ENCODE results near the gene PUSL1.

Gene PUSL1

DNA sequence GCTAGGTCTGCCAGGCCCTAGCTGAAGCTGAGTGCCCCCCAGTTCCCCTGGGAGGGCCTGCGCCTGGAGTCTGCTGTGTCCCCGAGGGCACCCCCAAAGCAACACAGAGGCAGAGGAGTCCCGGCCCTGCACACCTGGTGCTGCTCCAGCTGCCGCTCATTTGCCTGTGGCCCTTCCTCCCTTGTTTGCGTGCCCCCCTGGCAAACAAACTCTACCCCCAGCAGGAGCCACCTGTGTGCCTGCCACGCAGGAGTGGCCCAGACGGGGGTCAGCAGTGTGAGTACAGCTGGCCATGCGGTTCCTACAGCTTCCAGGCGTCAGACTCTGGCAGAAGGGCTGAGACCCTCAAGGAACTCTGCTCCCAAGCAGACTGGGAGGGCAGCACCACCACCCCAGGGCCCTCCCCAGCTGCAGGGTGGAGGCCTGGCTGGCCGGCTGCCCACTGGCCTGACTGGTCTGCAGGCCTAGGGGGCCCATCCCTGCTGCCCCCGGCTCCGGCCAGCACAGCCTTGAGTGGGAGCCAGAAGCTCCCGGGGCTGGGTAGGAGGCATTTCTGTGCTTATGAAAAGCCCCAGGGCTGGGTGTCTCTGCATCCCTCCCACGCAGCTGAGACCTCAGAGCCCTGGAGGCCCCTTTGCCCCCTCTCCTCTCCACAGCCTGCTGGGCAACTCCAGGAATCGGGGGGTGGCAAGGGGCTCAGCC lies 22.1 kb downstream of the PUSL1 start:
- Histone ChIP-seq H3K4me2 (ENCODE audit: low read length) (no peak overlapping the region), H3K4me1 (ENCODE audit: low read length) (peaks cover 4% of the 10 kb centered on the region), H3K9me3 (ENCODE audit: insufficient read depth, low read length) (no peaks in the 10 kb centered on the region), H4K20me1 (ENCODE audit: insufficient read depth, low read length) (0 out of 2 replicates have a peak, but pooled peaks cover 3% of the 10 kb centered on the region), H3K27me3 (ENCODE audit: low read depth, low read length) (no peaks in the 10 kb centered on the region), H3K36me3 (replicated peaks; ENCODE audit: low read depth, low read length) (peaks cover 4% of the 10 kb centered on the region), H2AFZ (ENCODE audit: low read depth, low read length) (no peak overlapping the region), H3K27ac (ENCODE audit: low read length) (no peak overlapping the region), H3K9ac (ENCODE audit: low read length) (no peak overlapping the region), H3K79me2 (ENCODE audit: low read length) (peaks cover 6% of the 10 kb centered on the region), H3K4me3 (ENCODE audit: low read length) (no peak overlapping the region)
- no peak for TF ChIP-seq EZH2phosphoT487 (IDR thresholded peaks at IDR 0.05; ENCODE audit: low read depth)
- TF ChIP-seq, protein P1, sequence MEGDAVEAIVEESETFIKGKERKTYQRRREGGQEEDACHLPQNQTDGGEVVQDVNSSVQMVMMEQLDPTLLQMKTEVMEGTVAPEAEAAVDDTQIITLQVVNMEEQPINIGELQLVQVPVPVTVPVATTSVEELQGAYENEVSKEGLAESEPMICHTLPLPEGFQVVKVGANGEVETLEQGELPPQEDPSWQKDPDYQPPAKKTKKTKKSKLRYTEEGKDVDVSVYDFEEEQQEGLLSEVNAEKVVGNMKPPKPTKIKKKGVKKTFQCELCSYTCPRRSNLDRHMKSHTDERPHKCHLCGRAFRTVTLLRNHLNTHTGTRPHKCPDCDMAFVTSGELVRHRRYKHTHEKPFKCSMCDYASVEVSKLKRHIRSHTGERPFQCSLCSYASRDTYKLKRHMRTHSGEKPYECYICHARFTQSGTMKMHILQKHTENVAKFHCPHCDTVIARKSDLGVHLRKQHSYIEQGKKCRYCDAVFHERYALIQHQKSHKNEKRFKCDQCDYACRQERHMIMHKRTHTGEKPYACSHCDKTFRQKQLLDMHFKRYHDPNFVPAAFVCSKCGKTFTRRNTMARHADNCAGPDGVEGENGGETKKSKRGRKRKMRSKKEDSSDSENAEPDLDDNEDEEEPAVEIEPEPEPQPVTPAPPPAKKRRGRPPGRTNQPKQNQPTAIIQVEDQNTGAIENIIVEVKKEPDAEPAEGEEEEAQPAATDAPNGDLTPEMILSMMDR (IDR thresholded peaks at IDR 0.05; ENCODE audit: low read depth, low read length), result no peak

DNA sequence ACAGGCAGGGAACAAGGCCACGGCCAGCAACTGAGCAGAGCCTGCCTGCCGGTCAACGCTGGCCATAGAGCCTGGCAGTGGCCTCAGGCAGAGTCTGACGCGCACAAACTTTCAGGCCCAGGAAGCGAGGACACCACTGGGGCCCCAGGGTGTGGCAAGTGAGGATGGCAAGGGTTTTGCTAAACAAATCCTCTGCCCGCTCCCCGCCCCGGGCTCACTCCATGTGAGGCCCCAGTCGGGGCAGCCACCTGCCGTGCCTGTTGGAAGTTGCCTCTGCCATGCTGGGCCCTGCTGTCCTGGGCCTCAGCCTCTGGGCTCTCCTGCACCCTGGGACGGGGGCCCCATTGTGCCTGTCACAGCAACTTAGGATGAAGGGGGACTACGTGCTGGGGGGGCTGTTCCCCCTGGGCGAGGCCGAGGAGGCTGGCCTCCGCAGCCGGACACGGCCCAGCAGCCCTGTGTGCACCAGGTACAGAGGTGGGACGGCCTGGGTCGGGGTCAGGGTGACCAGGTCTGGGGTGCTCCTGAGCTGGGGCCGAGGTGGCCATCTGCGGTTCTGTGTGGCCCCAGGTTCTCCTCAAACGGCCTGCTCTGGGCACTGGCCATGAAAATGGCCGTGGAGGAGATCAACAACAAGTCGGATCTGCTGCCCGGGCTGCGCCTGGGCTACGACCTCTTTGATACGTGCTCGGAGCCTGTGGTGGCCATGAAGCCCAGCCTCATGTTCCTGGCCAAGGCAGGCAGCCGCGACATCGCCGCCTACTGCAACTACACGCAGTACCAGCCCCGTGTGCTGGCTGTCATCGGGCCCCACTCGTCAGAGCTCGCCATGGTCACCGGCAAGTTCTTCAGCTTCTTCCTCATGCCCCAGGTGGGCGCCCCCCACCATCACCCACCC lies 22.9 kb downstream of the PUSL1 start, which contains the start of gene TAS1R3:
Gene TAS1R3 (plus strand): TSS at position 213 of the 898 bp plus-strand sequence. CDS start 66 bp downstream, at position 279.
- Histone ChIP-seq H4K20me1 (ENCODE audit: insufficient read depth, low read length) (0 out of 2 replicates have a peak, but pooled peaks cover under 1% of the 10 kb centered on the region), H2AFZ (ENCODE audit: low read depth, low read length) (no peak within 1 kb of the TSS), H3K4me1 (ENCODE audit: low read length) (no peaks in the 10 kb centered on the region), H3K4me2 (ENCODE audit: low read length) (no peak within 1 kb of the TSS), H3K79me2 (ENCODE audit: low read length) (no peaks in the 10 kb centered on the region), H3K4me3 (ENCODE audit: low read length) (no peak within 1 kb of the TSS), H3K9me3 (ENCODE audit: insufficient read depth, low read length) (no peaks in the 10 kb centered on the region), H3K9ac (ENCODE audit: low read length) (no peak within 1 kb of the TSS), H3K36me3 (replicated peaks; ENCODE audit: low read depth, low read length) (peaks cover 4% of the 10 kb centered on the region), H3K27ac (ENCODE audit: low read length) (no peak within 1 kb of the TSS), H3K27me3 (ENCODE audit: low read depth, low read length) (no peaks in the 10 kb centered on the region)
- no peak for TF ChIP-seq EZH2phosphoT487 (IDR thresholded peaks at IDR 0.05; ENCODE audit: low read depth)
- TF ChIP-seq, protein P1 (IDR thresholded peaks at IDR 0.05; ENCODE audit: low read depth, low read length), result no peak

DNA sequence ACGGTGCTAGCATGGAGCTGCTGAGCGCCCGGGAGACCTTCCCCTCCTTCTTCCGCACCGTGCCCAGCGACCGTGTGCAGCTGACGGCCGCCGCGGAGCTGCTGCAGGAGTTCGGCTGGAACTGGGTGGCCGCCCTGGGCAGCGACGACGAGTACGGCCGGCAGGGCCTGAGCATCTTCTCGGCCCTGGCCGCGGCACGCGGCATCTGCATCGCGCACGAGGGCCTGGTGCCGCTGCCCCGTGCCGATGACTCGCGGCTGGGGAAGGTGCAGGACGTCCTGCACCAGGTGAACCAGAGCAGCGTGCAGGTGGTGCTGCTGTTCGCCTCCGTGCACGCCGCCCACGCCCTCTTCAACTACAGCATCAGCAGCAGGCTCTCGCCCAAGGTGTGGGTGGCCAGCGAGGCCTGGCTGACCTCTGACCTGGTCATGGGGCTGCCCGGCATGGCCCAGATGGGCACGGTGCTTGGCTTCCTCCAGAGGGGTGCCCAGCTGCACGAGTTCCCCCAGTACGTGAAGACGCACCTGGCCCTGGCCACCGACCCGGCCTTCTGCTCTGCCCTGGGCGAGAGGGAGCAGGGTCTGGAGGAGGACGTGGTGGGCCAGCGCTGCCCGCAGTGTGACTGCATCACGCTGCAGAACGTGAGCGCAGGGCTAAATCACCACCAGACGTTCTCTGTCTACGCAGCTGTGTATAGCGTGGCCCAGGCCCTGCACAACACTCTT lies 23.8 kb downstream of the PUSL1 start:
- Histone ChIP-seq H3K27me3 (ENCODE audit: low read depth, low read length) (no peaks in the 10 kb centered on the region), H3K9me3 (ENCODE audit: insufficient read depth, low read length) (no peaks in the 10 kb centered on the region), H2AFZ (ENCODE audit: low read depth, low read length) (no peak overlapping the region), H4K20me1 (ENCODE audit: insufficient read depth, low read length) (no peaks in the 10 kb centered on the region), H3K9ac (ENCODE audit: low read length) (no peak overlapping the region), H3K27ac (ENCODE audit: low read length) (no peak overlapping the region), H3K79me2 (ENCODE audit: low read length) (no peaks in the 10 kb centered on the region), H3K4me3 (ENCODE audit: low read length) (no peak overlapping the region), H3K4me2 (ENCODE audit: low read length) (no peak overlapping the region), H3K36me3 (replicated peaks; ENCODE audit: low read depth, low read length) (peaks cover 4% of the 10 kb centered on the region), H3K4me1 (ENCODE audit: low read length) (no peaks in the 10 kb centered on the region)
- TF ChIP-seq, protein P1 (IDR thresholded peaks at IDR 0.05; ENCODE audit: low read depth, low read length), result no peak
- TF ChIP-seq EZH2phosphoT487 (IDR thresholded peaks at IDR 0.05; ENCODE audit: low read depth), result no peak

Data from OCI-LY3 (cell line).